Measurements from ENCODE around the gene LIPC. TPM values are rescaled to one million over a fixed set of nuclear protein-coding genes. Genes with fewer than 3 reads are reported as not detected.

LIPC gene
- total and polyA plus RNA-seq, 12 donors, result 0.22 to 1.3 (median 0.42) TPM; not detected in 1

DNA sequence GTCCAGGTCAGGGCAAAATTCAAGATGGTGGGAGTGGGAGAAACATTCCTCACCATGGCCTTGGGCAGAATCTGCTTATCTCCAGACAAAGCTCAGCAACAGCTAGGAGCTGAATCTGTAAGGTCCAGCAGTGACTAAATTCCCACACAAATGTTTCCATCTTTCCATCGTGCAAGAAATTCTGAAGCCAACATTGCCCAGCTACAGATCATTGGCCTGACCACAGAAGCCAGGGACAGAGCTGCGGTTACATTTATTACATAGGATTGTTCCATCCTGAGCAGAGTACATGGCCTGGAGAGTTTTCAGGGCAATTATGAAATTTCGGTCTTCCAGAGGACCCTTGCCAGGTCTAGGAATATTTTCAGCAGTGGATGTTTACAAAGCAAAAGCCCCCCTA lies 100.3 kb downstream of the LIPC start:
- H3K4me1 ChIP-seq, result peaks cover 0 to 20% (median 14%) of the 10 kb centered on the region in 9 donors
- no peaks in the 10 kb centered on the region for H3K27me3 ChIP-seq
- H3K9me3 ChIP-seq, result no peaks in the 10 kb centered on the region
- ATAC-seq, result no peak
- DNase-seq, result no peak
- no peaks in the 10 kb centered on the region for H3K36me3 ChIP-seq
- H3K27ac ChIP-seq, result no peak overlapping the region
- 93 to 97% methylated on average over 3 of the region's 3 CpGs for WGBS, 2 donors
- no peak overlapping the region for H3K4me3 ChIP-seq
- TF ChIP-seq, protein P1, sequence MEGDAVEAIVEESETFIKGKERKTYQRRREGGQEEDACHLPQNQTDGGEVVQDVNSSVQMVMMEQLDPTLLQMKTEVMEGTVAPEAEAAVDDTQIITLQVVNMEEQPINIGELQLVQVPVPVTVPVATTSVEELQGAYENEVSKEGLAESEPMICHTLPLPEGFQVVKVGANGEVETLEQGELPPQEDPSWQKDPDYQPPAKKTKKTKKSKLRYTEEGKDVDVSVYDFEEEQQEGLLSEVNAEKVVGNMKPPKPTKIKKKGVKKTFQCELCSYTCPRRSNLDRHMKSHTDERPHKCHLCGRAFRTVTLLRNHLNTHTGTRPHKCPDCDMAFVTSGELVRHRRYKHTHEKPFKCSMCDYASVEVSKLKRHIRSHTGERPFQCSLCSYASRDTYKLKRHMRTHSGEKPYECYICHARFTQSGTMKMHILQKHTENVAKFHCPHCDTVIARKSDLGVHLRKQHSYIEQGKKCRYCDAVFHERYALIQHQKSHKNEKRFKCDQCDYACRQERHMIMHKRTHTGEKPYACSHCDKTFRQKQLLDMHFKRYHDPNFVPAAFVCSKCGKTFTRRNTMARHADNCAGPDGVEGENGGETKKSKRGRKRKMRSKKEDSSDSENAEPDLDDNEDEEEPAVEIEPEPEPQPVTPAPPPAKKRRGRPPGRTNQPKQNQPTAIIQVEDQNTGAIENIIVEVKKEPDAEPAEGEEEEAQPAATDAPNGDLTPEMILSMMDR (IDR thresholded peaks at IDR 0.05), result no peak
- intact Hi-C loops (cut with DNase I), result no loop called here

DNA sequence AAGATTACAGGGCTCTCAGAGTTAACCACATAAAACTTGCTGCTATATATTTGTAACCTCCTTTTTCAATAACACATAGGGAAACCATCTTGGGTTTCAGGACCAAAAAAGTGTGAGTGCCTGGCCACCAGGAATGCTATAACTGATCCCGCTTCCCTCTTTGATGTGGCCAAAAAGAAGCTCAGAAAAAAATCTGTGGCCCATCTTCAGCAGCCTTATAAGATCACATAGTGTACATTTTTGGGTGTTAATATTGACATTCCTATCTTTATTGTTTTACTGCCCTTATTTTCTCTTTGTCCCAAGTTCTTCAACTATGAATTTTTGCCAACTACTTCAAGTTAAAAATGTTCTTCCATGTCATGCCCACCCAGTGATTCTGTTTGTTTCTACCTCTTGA lies 102.8 kb downstream of the LIPC start:
- H3K27ac ChIP-seq, result no peak overlapping the region
- TF ChIP-seq, protein P1 (IDR thresholded peaks at IDR 0.05), result no peak
- intact Hi-C loops (cut with DNase I), result no loop called here
- no peak overlapping the region for H3K4me3 ChIP-seq
- no peak for ATAC-seq
- H3K9me3 ChIP-seq, result peaks cover 0 to 3% (median 0%) of the 10 kb centered on the region in 11 donors
- H3K27me3 ChIP-seq, result no peaks in the 10 kb centered on the region
- DNase-seq, result no peak
- no peaks in the 10 kb centered on the region for H3K4me1 ChIP-seq
- 98 to 100% methylated on average over 1 of the region's 1 CpG for WGBS, 2 donors
- H3K36me3 ChIP-seq, result no peaks in the 10 kb centered on the region

DNA sequence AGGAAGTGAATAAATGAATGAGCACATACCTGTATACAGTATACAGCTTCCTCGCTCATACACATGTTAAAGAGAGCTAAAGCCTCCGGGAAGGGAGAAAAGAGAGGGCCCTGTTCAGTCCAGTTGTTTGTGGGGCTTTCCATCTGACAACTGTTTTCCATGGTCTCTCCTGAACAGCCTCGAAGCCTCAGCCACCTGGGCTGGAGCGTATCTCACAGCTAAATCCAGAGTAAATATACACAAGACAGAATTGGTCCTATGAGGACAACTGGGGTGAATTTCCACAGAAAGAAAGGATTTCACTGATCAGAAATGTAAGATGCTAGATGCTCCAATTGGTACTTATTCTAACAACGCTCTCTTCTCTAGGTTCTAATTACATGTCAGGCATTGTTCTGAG lies 103.5 kb downstream of the LIPC start:
- 91 to 96% methylated on average over 5 of the region's 5 CpGs for WGBS, 2 donors
- DNase-seq (no peak), ATAC-seq (no peak)
- Histone ChIP-seq H3K4me1 (no peaks in the 10 kb centered on the region), H3K36me3 (no peaks in the 10 kb centered on the region), H3K27ac (no peak overlapping the region), H3K9me3 (peaks cover 0 to 3% (median 0%) of the 10 kb centered on the region in 11 donors), H3K4me3 (no peak overlapping the region), H3K27me3 (no peaks in the 10 kb centered on the region)
- intact Hi-C loops (cut with DNase I), result no loop called here
- TF ChIP-seq, protein P1 (IDR thresholded peaks at IDR 0.05), result no peak

DNA sequence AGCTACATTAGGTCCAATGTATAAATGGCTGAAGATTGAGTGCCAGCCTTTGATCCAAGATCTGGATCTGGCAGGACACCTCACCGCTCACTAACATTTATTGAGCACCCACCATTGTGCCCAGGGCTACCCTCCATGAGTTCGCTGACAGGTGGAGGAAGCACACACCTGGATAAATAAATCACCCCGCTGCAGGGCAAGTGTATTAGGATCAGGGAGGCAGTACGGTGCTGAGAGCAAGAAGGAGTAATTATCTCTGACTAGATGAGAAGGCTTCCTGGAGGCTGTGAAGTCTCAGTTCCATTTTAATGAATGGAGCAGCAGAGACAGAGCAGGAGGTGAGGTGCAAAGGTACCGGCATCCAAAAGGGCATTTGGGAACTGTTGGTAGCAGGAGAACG lies 104.1 kb downstream of the LIPC start:
- 94 to 95% methylated on average over 6 of the region's 6 CpGs for WGBS, 2 donors
- Histone ChIP-seq H3K4me3 (no peak overlapping the region), H3K27me3 (no peaks in the 10 kb centered on the region), H3K9me3 (peaks cover 0 to 3% (median 0%) of the 10 kb centered on the region in 11 donors), H3K27ac (no peak overlapping the region), H3K4me1 (no peaks in the 10 kb centered on the region), H3K36me3 (no peaks in the 10 kb centered on the region)
- TF ChIP-seq, protein P1 (IDR thresholded peaks at IDR 0.05), result no peak
- DNase-seq (no peak), ATAC-seq (no peak)
- intact Hi-C loops (cut with DNase I), result no loop called here

All from heart right ventricle (tissue), 16 donors.